OCI-LY7 (cell line): Measurements from ENCODE around the gene GRAP2. TPM values are rescaled to one million over a fixed set of nuclear protein-coding genes. Genes with fewer than 3 reads are reported as not detected.

Experiments used
- BruUV-seq: library from RNA; stranded (reverse); fragments of 400-500 nt; replicated peaks from 2 replicates; lab custom pipeline; 2021; lab: Mats Ljungman, UMichigan
- CTCF ChIA-PET: fragments of 300-600 bp; sonication (Branson Sonifier 250); formaldehyde crosslinking; loops from one replicate; lab custom pipeline; 2022; ENCODE audit warnings: antibody characterized with exemption; ENCODE audit not compliant: unreplicated experiment; lab: Charles Lee
- POLR2A ChIA-PET: fragments of 300-600 bp; sonication (Branson Sonifier 250); formaldehyde crosslinking; loops from one replicate; lab custom pipeline; 2022; ENCODE audit warnings: antibody characterized with exemption; lab: Charles Lee
- DNase-seq: peaks from one replicate; pipeline ENCODE4 v3.0.0-alpha.2; 2015; ENCODE audit warnings: low spot score
- H2AFZ ChIP-seq: fragments of 200-600 bp; sonication (generic), shearing (Covaris generic); 2 replicates; pipeline ENCODE4 v1.6.1; 2014; ENCODE audit warnings: mild to moderate bottlenecking, antibody characterized with exemption, low read length, moderate library complexity
- H3K27ac ChIP-seq: fragments of 200-600 bp; sonication (generic); 2 replicates; pipeline ENCODE4 v1.5.1; 2014; ENCODE audit warnings: mixed run types, low read depth, mild to moderate bottlenecking, moderate library complexity, low read length, inconsistent platforms; ENCODE audit not compliant: poor library complexity, severe bottlenecking
- H3K36me3 ChIP-seq: fragments of 200-600 bp; sonication (generic); 2 replicates; pipeline ENCODE4 v1.6.1; 2014; ENCODE audit warnings: mild to moderate bottlenecking, antibody characterized with exemption, low read length, moderate library complexity, mixed read lengths; ENCODE audit not compliant: insufficient read depth
- H3K4me1 ChIP-seq: fragments of 200-600 bp; sonication (generic); 2 replicates; pipeline ENCODE4 v1.5.1; 2014; ENCODE audit warnings: mild to moderate bottlenecking, low read length; ENCODE audit not compliant: insufficient read depth, poor library complexity, severe bottlenecking
- H3K4me2 ChIP-seq: fragments of 200-600 bp; sonication (generic); 2 replicates; pipeline ENCODE4 v1.6.1; 2014; ENCODE audit warnings: mild to moderate bottlenecking, low read length
- H3K4me3 ChIP-seq: fragments of 200-600 bp; sonication (generic); 2 replicates; pipeline ENCODE4 v1.5.1; 2014; ENCODE audit warnings: mild to moderate bottlenecking, low read depth, low read length; ENCODE audit not compliant: poor library complexity, severe bottlenecking
- H3K79me2 ChIP-seq: fragments of 200-600 bp; sonication (generic); 2 replicates; pipeline ENCODE4 v1.6.1; 2016; ENCODE audit warnings: low read depth, mild to moderate bottlenecking, low read length, moderate library complexity, mixed read lengths; ENCODE audit not compliant: insufficient read depth
- H3K9me2 ChIP-seq: fragments of 200-600 bp; sonication (generic); 2 replicates; pipeline ENCODE4 v1.6.1; 2016; ENCODE audit warnings: mild to moderate bottlenecking, low read length, mixed read lengths; ENCODE audit not compliant: insufficient read depth
- H3K9me3 ChIP-seq: fragments of 200-600 bp; sonication (generic); 2 replicates; pipeline ENCODE4 v1.6.1; 2014; ENCODE audit warnings: mild to moderate bottlenecking, mixed run types, low read length, mixed read lengths
- H4K20me1 ChIP-seq: fragments of 200-600 bp; sonication (generic); 2 replicates; pipeline ENCODE4 v1.6.1; 2014; ENCODE audit warnings: mild to moderate bottlenecking, antibody characterized with exemption, low read length, moderate library complexity, mixed read lengths; ENCODE audit not compliant: insufficient read depth
- EZH2phosphoT487 ChIP-seq: fragments of 200-600 bp; sonication (generic); IDR thresholded peaks from 2 replicates; pipeline ENCODE4 v1.6.1; 2018; ENCODE audit warnings: low read depth, borderline replicate concordance, mild to moderate bottlenecking, mixed run types, antibody characterized with exemption, low read length, moderate library complexity, mixed read lengths
- intact Hi-C: fragments of 100-400 bp; cut with micrococcal nuclease; formaldehyde crosslinking; loops from one replicate; pipeline ENCODE4 v1.10.0; 2022; ENCODE audit not compliant: unreplicated experiment
- total RNA-seq, 2 experiments: library from RNA; depleted of rRNA in 1 of 2; stranded (reverse); fragments of >200 nt in 1 of 2; shearing (Covaris generic) in 1 of 2; gene quantifications; 2 replicates each; pipeline ENCODE4 v1.2.3, GENCODE V29; 2014 to 2022
- TF ChIP-seq, protein P1 (sequence below): fragments of 200-600 bp; sonication (generic); conservative IDR thresholded peaks from 2 replicates; pipeline ENCODE4 v1.5.1; 2014; ENCODE audit warnings: mild to moderate bottlenecking, antibody characterized with exemption, low read length, moderate library complexity, mixed read lengths

GRAP2 gene
- total RNA-seq, 2 experiments from 2014 or later = not detected

DNA sequence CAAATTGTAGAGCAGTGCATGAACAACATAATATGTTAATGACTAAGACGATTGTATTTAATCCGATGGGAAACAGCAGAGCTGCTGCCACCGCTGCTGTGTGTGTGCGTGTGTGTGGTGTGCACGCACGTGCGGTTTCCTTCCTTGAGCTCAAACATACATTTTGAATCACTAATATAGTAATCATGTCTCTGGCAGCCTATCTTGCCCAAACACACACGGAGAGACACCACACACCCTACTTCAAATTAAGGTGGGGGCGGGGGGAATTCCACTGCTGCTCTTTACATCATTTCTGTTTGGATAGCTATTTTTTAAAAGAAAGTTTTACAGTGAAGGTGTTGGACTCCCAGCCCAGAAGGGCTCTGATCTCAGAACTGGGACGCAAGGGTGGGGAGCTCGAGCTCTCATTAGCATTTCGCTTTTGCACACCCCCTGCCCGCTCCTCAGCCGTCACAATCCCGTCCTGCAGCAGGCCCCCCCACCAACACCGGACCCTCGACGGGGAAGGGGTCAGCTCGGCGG lies 93.2 kb downstream of the GRAP2 start:
- Histone ChIP-seq H3K79me2 (no peaks in the 10 kb centered on the region), H3K9me2 (no peaks in the 10 kb centered on the region), H3K4me1 (no peaks in the 10 kb centered on the region), H4K20me1 (no peaks in the 10 kb centered on the region), H3K4me3 (no peak overlapping the region), H3K4me2 (no peak overlapping the region), H3K36me3 (no peaks in the 10 kb centered on the region), H2AFZ (no peak overlapping the region), H3K9me3 (no peaks in the 10 kb centered on the region), H3K27ac (no peak overlapping the region)
- ChIA-PET CTCF (no interaction called here), POLR2A (no interaction called here)
- BruUV-seq = no TSS peak
- no peak for DNase-seq
- intact Hi-C loops = no loop called here
- TF ChIP-seq, protein P1, sequence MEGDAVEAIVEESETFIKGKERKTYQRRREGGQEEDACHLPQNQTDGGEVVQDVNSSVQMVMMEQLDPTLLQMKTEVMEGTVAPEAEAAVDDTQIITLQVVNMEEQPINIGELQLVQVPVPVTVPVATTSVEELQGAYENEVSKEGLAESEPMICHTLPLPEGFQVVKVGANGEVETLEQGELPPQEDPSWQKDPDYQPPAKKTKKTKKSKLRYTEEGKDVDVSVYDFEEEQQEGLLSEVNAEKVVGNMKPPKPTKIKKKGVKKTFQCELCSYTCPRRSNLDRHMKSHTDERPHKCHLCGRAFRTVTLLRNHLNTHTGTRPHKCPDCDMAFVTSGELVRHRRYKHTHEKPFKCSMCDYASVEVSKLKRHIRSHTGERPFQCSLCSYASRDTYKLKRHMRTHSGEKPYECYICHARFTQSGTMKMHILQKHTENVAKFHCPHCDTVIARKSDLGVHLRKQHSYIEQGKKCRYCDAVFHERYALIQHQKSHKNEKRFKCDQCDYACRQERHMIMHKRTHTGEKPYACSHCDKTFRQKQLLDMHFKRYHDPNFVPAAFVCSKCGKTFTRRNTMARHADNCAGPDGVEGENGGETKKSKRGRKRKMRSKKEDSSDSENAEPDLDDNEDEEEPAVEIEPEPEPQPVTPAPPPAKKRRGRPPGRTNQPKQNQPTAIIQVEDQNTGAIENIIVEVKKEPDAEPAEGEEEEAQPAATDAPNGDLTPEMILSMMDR = no peak
- TF ChIP-seq EZH2phosphoT487 = no peak

- Histone ChIP-seq H3K4me3 (no peak within 1 kb of the TSS), H4K20me1 (no peaks in the 10 kb centered on the region), H2AFZ (no peak within 1 kb of the TSS), H3K27ac (no peak within 1 kb of the TSS), H3K4me1 (no peaks in the 10 kb centered on the region), H3K36me3 (no peaks in the 10 kb centered on the region), H3K9me3 (no peaks in the 10 kb centered on the region), H3K79me2 (no peaks in the 10 kb centered on the region), H3K9me2 (no peaks in the 10 kb centered on the region), H3K4me2 (no peak within 1 kb of the TSS)
- POLR2A ChIA-PET = no interaction called here
- no TSS peak for BruUV-seq
- no peak for DNase-seq
- no peak for TF ChIP-seq EZH2phosphoT487
- TF ChIP-seq, protein P1 = no peak
- intact Hi-C loops = no loop called here
- CTCF ChIA-PET = no interaction called here
These were observed 93.9 kb downstream of the GRAP2 start, which contains the start of gene FAM83F for GRCh38 chr22:39994566-39995392. TSS of gene FAM83F (plus strand) at chr22:39994954. CDS start at chr22:39995043, 89 bp downstream.
